Fibroblast of skin of right quadriceps (primary cell): ENCODE measurements around the gene TIGD3.
"Not testable (repeated sequence)": the region's sequence is repeated elsewhere in the genome, so short reads cannot be mapped to it uniquely, and the experiment has no call there.

ENCODE experiments used
- DNase-seq: peaks from one replicate; pipeline ENCODE4 v3.0.0-alpha.2; 2013

Gene TIGD3

DNA sequence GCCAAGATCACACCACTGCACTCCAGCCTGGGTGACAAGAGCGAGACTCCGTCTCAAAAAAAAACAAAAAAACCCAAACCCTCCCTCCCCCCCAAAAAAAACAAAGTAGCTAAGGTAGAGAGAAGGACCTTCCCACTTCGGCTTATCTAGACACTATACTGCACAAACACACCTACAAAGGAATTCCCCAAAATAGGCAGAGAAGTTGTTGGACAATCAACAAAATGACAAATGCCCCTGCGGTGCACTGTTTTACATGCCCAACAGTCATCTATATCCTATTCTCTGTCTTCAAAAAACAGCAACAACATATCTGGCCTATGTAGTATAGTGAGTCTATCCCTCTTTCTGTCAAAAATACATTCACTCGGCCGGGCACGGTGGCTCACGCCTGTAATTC is 27.5 kb upstream of the TIGD3 start:
- no peak for DNase-seq

DNA sequence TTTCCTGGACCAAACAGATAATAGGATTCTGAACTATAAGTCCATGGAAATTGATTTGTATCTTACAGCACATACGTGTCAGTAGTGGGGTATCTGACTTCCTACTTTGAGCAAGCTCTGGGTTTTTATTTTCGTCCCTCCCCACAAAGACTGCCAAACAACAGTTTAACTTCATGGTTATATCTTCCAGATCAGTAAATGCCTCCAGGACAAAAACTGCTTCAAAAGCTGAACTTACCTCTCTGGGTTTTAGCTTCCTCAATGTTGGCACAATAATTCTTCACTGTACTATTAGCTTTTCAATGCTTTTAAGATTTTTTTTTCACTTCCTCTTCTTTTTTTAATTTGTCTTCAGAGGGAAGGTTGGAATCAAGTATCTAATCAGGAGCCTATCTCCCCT is 25.1 kb upstream of the TIGD3 start:
- DNase-seq, result no peak

DNA sequence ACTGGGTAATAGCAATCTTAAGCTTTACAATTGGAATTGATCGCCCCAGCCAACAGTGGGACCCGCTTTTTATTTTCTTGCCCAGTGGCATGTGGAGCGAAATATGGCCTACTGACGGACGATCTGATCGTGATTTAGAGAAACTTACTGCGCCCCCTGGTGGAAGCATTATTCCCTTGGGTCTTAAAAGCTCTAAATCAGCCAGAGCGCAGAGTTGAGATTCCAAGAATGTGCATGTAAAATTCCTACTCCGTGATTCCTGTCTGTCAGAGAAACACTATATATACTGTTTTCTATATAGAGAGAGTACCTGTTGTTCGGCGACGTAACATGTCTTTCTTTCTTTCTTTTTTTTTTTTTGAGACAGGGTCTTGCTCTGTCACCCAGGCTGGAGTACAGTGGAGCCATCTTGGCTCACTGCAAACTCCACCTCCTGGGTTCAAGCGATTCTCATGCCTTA is 24.6 kb upstream of the TIGD3 start:
- peak; percentile 88 for DNase-seq

DNA sequence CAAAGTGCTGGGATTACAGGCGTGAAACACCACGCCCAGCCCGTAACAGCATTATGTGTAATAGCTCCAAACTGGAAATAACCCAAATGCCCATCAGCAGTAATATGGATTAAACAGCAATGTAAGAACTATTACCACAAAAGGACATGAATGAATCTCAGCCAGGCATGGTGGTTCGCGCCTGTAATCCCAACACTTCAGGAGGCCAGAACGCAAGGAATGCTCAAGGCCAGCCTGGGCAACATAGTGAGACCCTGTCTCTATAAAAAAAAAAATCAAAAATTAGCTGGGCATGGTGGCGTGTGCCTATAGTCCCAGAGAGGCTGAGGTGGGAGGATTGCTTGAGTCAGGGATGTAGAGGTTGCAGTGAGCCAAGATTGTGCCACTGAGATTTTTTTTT is 24.0 kb upstream of the TIGD3 start:
- no peak for DNase-seq

DNA sequence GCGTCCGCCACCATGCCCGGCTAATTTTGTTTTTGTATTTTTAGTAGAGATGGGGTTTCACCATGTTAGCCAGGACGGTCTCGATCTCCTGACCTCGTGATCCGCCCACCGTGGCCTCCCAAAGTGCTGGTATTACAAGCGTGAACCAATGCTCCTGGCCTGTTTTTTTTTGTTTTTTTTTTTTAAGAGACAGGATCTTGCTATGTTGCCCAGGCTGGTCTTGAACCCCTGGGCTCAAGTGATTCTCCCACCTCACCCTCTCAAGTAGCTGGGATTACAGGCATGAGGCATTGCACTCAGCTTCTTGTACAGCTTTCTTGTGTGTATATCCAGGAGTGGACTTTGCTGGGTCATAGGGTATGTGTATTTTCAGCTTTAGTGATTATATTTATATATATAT is 22.0 kb upstream of the TIGD3 start:
- not testable (repeated sequence) for DNase-seq

DNA sequence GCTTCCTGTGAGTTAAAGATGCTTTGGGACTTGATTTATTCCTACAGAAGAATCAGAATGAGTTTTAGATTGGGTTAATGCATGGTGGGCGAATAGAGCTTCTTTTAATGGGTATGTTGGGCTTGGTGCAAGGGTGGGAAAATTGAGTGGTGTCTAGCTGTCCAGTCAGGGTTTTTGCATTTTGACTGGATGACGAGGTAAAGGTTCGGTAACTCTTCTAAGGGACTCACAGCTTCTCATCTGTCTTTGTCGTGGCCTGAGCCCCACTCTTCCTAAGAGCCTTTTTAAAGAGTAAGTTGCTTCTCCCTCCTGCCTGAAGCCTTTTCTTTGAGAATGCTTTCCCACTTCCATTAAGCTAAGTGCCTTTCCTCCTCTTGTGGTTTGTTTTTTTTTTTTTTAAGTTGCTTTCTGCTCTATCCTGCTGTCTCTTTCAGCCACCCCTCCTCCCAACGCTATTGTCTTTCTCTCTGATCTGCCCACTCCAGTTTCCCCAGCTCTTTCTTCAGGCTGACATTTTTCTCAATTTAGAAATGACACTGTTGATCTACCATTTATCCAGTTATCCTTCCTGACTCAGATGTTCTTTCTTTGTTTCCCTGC is 19.8 kb upstream of the TIGD3 start:
- DNase-seq, result no peak

DNA sequence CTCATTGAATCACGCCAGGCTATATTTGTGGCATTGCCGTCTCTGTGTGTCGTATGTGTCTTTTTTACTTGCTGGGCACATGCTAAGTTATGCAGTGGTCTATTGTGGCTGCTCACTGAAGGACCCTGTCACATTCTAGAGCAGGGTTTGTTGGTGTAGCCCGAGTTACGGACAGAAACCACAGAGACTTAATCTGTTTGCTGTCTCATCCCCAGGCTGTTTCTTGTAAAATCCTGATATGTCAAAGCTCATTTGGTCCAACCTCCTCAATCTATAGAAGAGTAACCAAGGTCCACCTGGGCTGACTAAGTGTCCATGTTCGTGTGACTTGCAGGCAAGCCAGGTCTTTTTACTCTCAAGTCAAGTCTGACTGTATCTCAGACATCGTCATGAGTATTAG is 15.9 kb upstream of the TIGD3 start:
- no peak for DNase-seq

DNA sequence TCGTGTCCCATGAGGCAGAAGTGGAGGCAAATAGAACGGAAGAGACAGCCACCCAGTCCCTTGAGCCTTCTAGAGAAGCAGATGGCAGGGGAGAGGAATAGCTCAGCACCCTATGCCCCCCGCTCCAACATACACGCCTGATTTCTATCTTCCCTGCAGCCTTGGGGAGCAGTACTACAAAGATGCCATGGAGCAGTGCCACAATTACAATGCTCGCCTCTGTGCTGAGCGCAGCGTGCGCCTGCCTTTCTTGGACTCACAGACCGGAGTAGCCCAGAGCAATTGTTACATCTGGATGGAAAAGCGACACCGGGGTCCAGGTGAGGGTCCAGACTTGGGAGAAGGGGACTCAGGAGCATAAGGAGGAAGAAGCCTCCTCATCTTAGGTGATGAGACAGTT is 14.3 kb upstream of the TIGD3 start:
- DNase-seq, result no peak

DNA sequence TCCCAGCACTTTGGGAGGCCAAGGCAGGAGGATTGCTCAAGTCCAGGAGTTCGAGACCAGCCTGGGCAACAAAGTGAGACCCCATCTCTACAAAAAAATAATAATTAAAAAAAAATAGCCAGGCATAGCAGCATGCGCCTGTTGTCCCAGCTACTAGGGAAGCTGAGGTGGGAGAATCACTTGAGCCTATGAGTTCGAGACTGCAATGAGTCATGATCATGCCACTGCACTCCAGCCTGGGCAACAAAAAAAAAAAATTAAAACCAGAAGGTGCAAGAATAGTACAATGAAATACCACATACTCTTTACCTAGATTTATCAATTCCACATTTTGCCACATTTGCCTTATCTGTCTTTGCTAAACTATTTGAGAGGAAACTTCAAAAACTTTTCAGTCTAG is 12.7 kb upstream of the TIGD3 start:
- no peak for DNase-seq

DNA sequence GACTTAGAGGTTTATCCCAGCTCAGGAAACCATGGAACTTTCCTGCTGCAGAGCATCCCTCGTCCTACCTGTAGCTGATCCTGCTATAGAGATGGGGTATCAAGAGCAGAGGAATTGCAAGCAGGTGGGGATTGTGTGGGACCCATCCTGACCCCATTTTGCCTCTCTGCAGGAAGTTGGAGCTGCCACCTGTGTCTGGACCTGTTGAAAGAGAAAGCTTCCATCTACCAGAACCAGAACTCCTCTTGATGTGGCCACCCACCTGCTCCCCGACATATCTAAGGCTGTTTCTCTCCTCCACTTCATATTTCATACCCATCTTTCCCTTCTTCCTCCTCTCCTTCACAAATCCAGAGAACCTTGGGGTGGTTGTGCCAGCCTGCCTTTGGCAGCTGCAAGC is 3.0 kb upstream of the TIGD3 start:
- DNase-seq, result no peak

DNA sequence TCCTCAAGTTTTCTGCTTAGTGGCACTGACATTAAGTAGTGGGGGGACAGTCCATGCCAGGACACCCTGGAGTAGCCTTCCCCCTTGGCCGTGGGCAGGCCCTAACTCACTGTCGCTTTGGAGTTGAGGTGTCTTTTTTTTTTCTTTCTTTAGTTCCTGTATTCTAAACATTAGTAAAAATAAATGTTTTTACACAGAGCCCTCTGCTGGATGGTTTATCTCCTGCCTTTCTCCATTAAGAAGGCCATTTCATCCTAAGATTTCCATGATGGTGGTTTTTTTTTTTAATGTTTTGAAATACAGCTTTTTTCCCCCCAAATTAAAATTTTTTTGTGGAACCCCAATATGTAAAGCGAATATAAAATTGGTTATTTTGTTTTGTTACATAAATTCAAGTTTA is 1.8 kb upstream of the TIGD3 start:
- no peak for DNase-seq

DNA sequence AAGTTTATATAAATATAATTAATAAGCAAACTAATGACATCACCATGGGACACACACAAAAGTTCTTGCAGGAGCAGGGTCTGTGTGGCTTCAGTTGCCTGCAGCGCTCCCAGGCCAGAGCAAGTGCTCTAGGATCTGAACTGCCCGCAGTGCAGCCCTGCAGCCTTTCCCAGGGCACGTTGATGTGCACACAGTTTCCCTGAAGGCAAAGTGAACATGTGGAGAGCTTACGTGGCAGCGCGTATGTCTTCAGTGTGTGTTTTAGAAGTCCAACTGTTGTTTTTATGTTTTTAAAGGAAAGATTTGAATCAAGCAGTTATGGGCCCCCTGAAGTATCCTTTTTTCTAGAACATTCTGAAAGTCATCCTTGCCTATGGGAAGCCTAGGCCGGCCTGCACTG is 1.2 kb upstream of the TIGD3 start:
- no peak for DNase-seq

DNA sequence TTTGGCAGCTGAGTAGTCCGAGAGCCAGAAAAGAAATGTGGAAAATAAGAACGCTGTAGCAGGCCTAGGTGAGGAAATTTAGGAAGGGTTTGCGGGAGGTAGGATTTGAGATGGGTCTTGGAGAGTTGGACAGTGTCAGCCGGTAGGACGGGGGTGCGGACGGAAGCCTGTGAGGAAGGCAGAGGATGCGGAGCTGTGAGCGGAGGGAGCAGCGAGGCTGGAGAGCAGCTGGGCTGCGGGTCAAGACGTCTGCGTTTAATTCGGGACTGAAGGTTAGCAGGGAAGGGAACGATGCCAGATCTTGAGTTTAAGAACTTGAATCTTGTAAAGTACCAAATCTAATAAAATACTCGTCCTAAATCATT is 669 bp upstream of the TIGD3 start:
- DNase-seq, result no peak

DNA sequence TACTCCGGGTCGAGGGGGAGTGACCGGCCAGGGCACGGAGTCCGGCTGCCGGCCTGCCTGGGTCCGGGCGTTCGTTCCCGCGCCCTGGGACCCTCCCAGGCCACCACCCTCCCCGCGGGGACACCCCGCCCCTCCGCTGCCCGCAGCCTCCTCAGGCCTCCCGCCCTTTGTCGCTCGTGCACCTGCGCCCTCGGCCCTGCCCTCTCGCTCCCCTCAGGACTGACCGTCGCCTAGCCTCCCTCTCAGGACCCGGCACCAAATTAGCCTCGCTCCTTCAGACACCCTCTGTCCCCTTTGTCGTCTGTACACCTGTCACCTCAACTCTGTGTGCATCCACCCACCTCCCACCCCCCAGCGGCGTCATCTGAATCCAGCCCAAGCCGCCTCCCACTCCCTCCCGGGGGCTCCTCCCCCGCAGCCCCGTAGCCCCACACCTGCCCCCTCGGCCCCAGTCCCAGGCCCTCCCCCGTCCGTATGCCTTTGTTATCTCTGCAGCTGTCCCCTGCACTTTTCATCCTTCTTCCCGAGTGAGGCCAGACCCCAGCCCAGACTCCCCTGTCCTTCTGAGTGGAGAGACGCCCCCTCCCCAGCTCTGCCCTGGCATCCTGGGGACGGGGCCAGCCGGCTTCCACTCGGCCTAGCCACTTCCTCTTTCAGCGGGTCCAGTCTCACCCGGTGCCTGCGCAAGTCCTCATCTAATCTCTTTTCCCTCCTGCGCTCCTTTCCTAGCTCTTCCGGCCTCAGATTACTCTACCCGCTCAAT is 643 bp downstream of the TIGD3 start:
- DNase-seq, result no peak

DNA sequence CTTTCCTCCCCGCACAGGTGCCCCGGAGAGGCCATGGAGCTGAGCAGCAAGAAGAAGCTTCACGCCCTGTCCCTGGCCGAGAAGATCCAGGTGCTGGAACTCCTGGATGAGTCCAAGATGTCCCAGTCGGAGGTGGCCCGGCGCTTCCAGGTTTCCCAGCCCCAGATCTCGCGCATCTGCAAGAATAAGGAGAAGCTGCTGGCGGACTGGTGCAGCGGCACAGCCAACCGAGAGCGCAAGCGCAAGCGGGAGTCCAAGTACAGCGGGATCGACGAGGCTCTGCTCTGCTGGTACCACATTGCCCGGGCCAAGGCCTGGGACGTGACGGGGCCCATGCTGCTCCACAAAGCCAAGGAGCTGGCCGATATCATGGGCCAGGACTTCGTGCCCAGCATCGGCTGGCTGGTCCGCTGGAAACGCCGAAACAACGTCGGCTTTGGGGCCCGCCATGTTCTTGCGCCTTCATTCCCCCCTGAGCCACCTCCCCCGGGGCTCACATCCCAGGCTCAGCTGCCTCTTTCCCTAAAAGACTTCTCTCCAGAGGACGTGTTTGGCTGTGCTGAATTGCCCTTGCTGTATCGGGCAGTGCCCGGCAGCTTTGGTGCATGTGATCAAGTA is 1.3 kb downstream of the TIGD3 start:
- DNase-seq, result peak; percentile 32

DNA sequence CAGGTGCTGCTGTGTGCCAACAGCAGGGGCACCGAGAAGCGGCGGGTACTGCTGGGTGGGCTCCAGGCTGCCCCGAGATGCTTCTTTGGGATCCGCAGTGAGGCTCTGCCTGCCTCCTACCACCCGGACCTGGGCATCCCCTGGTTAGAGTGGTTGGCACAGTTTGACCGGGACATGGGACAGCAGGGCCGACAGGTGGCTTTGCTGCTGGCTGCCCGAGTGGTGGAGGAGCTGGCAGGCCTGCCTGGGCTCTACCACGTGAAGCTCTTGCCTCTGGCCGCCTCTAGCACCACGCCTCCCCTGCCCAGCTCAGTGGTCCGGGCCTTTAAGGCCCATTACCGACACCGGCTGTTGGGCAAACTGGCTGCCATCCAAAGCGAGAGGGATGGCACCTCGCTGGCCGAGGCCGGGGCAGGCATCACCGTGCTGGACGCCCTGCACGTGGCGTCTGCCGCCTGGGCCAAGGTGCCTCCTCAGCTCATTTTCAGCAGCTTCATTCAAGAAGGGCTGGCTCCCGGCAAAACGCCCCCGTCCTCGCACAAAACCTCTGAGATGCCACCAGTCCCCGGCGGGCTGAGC is 1.9 kb downstream of the TIGD3 start:
- DNase-seq, result no peak

DNA sequence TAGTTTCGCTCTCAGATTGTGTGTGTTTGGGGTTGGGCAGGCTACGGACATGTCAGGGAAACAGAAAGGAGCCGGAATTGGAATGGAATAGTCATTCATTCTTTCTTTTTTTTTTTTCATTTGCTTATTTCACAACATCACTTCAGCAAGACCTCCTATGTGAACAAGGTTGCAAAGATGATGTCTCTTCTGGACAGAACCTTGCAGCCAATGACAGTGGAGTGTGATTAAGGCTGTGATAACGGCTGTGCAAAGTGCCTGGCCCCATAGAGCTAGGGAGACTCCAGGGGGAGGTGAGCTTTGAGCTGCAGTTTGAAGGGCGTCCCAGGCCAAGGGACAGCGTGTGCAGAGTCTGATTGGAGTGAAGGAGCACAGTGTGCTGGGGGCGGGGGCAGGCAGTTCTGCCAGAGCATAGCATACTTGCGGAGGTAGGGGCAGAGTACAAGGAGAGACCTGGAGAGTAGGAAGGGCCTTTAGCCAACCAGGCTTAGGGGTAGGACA is 3.4 kb downstream of the TIGD3 start:
- no peak for DNase-seq

DNA sequence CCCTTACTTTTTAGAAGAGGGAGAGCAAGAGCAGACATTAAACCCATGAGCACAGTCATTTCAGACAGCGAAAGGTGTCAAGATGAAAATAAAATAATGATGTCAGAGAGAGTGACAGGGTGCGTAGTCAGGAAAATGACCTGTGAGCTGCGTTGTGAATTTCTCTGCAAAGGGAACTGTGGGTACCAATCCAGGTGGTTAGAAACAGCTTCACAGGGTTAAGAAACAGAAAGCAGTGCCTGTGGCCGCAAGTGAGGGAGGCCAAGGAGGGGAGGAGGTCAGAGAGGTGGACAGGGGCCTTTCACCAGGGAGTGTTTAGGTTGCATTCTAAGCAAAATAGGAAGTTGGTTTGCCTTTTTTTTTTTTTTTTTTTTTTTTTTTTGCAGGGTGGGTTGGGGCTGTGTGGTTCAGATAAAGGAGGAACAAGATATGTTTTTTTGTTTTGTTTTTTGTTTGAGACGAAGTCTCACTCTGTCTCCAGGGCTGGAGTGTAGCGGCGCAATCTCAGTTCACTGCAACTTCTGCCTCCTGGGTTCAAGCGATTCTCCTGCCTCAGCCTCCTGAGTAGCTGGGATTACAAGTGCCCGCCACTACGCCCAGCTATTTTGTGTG is 7.9 kb downstream of the TIGD3 start:
- DNase-seq, result no peak

DNA sequence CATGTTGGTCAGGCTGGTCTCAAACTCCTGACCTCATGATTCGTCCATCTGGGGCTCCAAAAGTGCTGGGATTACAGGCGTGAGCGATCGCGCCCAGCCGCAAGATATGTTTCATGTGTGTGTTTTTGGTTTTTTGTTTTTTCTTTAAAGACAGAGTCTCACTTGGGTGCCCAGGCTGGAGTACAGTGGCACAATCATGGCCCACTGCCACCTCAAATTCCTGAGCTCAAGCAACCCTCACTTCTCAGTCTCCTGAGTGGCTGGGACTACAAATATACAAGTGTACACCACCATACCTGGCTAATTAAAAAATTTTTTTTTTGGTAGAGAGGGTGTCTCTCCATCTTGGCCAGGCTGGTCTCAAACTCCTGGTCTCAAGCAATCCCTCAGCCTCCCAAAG is 8.4 kb downstream of the TIGD3 start:
- DNase-seq, result no peak

DNA sequence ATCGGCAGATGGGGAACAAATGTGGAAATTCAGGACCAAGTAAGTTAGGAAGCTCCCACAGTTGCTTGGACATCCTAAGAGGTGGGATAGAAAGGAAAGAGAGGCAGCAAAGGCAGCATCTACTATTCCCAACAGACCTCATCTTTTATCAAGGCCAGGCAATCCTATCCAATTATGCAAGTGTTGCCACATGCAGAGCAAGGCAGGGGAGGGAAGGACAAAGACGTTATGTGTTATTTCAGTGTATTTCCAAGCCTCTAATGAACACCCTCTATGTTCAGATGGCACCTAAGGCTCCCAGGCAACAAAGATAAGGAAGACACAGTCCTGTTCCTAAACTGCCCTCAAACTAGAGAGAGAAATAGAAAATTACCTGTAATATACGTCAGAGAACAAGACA is 9.2 kb downstream of the TIGD3 start:
- no peak for DNase-seq

DNA sequence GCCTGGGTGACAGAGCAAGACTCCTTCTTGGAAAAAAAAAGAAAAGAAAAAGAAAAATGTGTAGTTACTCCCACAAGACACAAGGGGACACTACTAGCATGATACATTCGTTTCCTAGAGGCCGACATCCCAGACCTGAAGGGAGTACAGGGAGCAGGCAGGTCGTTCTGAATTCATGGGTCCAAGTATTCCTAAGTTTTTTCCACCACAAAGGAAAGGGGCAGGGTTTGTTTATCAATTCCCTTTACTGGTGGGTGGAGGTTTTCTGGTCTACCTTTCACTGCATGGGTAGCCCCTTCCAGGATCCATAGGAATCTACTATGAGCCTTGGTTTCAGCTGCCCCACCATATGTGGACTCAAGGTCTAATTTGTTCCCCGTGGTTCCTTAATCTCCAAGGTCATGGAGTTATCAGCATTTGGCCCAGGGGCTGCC is 11.8 kb downstream of the TIGD3 start:
- peak; percentile 80 for DNase-seq

DNA sequence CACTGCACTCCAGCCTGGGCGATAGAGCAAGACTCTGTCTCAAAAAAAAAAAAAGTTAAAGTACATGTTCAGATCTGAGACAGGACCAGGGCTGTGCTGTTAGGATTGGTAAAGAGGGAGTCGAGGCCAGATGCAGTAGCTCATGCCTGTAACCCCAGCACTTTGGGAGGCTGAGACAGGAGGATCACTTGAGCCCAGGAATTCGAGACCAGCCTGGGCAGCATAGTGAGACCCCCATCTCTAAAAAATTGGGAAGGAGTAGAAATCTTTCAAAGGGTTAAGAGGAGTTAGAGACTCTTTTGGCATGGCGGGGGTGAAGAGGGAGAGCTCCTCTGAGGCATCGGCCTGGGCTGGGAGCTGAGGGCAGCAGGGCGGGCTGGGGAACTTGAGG is 16.1 kb downstream of the TIGD3 start:
- no peak for DNase-seq

DNA sequence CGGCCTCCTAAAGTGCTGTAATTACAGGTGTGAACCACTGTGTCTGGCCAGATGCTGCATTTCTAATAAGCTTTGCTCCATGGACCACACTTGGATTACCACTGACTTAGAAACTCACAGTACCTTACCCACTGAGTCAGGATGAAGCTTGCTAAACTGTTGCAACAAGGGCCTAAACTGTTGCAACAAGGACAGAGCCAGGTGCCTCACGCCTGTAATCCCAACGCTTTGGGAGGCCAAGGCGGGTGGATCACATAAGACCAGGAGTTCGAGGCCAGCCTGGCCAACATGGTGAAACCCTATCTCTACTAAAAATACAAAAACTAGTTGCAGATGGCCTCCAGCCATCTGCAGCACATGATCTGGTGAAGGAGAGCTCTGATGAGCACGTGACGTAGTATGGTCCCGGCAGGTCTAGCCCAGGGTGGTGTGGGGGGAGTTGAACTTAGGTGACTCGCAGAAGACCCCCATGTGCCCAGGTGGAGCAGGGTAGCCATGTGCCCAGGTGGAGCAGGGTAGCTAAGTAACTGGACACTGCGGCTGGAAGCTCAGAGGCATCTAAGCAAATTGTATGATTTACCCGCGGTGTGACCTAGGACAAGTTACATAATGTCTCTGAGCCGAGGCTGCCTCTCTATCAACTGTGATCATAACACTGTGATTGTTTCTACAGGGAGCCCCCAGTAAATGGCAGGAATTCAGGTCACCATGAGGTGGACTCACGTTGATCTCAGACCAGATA is 19.5 kb downstream of the TIGD3 start:
- no peak for DNase-seq
